Renal pelvis (tissue), 4 donors: Measurements from ENCODE around the gene ZNF319. TPM values are rescaled to one million over a fixed set of nuclear protein-coding genes. Genes with fewer than 3 reads are reported as not detected.

Source experiments
- DNase-seq: peaks from one replicate; pipeline ENCODE4 v3.0.0-alpha.2; 2013
- polyA plus RNA-seq, 3 donors: library from polyadenylated mRNA; unstranded; fragments of 120-200 nt; gene quantifications; one replicate each; pipeline ENCODE4 v1.2.1, GENCODE V29; 2013; ENCODE audit not compliant: insufficient read length in 3 of 3

Gene ZNF319
- polyA plus RNA-seq, 3 donors = 11.3 to 13.2 (median 12.6) TPM

- no peak for DNase-seq
Measured at GRCh38 chr16:57999366-57999970, 1.0 kb downstream of the ZNF319 start.

- no peak for DNase-seq
Measured at GRCh38 chr16:57998992-57999365, 1.5 kb downstream of the ZNF319 start.

GRCh38 chr16:57998486-57998885 lies 2.0 kb downstream of the ZNF319 start:
- DNase-seq = no peak

GRCh38 chr16:57997528-57998265 lies 2.8 kb downstream of the ZNF319 start:
- DNase-seq = no peak

GRCh38 chr16:57997176-57997527 lies 3.3 kb downstream of the ZNF319 start:
- DNase-seq = no peak

DNA sequence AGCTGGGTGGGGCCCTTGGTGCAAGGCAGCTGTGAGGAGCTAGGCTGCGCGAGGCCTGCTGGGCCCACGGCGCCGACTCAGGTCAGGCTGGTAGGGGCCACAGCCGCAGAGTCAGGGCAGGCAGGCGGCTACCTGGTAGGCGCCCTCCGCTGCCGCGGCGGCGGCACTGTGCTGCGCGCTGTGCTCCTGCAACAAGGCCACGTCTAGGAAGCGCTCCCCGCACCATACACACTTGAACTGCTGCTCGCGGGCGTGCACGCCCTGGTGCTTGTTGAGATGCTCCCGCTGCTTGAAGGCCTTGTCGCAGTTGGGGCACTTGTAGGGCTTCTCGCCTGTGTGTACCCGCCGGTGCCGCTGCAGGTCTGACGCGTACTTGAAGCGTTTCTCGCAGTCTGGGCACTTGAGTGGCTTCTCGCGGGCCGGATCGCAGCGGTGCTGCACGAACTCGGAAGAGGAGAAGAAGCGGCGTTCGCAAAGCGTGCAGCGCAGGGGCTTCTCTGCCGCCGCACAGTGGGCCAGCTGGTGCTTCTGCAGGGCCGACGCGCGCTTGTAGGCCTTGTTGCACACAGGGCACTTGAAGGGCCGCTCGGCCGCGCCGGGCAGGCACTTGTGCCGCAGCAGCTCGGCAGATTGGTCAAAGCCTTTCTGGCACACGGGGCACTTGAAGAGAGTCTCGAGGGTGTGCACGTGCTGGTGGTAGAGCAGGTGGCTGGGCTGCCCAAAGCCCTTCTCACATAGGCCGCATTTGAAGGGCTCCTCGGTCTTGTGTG lies 3.9 kb downstream of the ZNF319 start:
- DNase-seq = no peak

DNA sequence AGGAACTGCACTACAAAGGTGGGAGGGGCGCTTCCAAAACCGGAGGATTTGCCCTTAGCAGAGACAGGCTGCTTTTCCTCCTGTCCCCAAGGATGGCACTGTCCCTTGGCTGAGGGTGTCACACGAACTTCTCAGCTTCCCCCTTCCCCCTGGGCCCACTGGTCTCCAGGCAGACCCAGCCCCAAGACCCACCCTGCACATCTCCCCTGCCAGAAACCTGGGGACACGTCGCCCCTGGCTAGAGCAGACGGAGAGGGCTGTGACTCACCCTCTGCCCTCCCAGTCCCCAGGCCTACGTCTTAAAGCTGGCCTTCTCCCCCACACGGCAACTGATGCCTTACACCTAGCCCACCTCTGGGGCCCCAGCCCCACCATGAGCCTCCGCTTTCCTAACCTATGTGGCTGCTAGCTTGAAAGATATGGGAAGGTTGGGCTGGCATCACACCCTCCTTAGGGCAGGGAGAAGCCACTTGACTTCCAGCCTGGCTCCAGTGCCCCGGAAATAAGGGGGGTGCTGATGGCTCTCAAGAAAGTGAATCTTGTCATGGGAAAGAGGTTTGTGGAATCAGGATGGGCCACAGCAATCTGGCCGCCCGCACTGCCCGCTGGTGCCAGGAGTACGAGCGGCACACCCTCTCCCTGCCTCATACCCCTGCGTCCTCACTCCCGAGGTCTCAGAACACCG lies 4.6 kb downstream of the ZNF319 start:
- DNase-seq = no peak

GRCh38 chr16:57994778-57995177 lies 5.7 kb downstream of the ZNF319 start:
- DNase-seq = no peak

GRCh38 chr16:57994361-57994760 lies 6.1 kb downstream of the ZNF319 start:
- DNase-seq = no peak

DNA sequence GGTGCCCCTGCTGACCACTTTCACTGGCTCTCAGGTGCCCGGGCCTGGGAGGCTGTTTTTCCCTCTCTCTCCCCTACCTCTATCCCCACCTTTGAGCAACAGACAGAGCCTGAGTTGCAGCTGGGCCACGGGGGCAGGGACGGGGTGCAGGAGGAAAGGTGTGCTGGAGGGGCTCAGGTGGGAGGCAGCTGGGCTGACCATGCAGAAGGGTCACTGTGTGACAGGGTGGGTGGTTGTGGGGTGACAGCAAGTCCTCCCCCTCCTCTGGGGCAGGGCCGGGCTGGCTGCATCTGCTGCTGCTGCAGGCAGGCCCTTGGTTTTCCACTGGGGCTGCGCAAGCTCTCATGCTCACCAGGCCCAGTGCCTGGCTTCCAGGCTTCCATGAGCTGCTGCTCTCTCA lies 6.6 kb downstream of the ZNF319 start:
- no peak for DNase-seq

DNA sequence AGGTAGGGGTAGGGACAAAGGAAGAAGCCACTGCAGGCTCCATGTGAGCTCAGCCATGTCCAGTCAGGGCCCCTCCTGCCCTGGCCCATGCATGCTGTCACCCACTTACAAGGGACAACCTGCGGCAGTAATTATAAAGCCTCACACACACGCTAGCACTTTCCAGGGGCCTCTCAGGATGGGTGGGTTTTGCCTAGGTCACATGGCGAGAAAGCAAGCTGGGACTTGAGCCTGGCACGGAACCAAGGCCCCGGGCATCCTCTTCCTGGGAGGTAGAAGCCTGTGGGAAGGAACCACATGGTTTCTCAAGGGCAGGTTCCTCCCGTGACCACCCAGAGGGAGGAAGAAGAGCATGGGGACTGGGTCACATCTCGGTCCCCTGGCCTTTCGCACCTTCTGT lies 7.0 kb downstream of the ZNF319 start:
- DNase-seq = no peak

- no peak for DNase-seq
Measured at GRCh38 chr16:57992084-57992483, 8.4 kb downstream of the ZNF319 start.

DNA sequence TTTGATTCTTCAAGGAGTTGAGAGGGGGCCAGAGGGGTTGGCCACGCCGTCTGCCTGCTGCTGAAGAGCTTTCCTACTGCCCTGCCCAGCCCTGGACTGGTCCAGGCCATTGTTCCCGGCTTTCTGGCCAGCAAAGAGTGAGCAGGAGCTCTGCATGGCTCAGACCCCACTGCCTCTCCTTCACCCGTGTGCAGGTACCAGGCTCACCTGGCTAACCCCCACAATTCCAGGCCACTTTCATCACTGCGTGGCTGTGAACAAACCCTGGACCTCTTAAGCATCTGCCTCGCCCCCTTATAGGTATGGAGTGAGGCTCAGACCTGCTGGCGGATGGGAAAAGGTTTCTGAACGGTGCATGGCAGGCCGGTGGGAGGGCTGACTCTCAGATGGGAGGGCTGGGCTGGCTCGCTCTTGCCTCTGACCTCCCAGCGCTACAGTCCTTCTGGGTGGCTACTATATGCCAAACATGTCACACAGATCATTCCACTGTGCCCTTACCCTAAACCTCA lies 8.9 kb downstream of the ZNF319 start:
- no peak for DNase-seq

DNA sequence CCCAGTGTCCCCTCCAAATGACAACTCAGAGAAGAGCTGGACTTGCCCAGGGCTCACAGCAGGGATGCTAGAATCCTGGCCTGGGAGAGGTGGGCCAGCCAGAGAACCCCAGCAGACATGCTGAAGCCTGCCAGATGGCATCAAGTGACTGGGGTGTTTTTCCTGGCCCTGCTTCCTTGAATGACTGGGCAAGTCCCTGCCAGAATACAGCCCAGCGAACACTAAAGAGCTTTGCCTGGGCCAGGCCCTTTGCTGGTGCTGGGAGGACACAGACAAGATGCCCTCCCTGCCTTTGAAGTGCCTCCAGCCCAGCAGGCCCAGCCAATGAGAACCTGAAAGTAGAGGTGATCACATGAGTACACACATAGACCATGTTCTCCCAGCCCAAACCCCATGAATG lies 11.5 kb downstream of the ZNF319 start:
- DNase-seq = no peak

GRCh38 chr16:57987441-57988177 lies 12.9 kb downstream of the ZNF319 start:
- DNase-seq = no peak

- DNase-seq = no peak
Measured at GRCh38 chr16:57986196-57986595, 14.3 kb downstream of the ZNF319 start.

DNA sequence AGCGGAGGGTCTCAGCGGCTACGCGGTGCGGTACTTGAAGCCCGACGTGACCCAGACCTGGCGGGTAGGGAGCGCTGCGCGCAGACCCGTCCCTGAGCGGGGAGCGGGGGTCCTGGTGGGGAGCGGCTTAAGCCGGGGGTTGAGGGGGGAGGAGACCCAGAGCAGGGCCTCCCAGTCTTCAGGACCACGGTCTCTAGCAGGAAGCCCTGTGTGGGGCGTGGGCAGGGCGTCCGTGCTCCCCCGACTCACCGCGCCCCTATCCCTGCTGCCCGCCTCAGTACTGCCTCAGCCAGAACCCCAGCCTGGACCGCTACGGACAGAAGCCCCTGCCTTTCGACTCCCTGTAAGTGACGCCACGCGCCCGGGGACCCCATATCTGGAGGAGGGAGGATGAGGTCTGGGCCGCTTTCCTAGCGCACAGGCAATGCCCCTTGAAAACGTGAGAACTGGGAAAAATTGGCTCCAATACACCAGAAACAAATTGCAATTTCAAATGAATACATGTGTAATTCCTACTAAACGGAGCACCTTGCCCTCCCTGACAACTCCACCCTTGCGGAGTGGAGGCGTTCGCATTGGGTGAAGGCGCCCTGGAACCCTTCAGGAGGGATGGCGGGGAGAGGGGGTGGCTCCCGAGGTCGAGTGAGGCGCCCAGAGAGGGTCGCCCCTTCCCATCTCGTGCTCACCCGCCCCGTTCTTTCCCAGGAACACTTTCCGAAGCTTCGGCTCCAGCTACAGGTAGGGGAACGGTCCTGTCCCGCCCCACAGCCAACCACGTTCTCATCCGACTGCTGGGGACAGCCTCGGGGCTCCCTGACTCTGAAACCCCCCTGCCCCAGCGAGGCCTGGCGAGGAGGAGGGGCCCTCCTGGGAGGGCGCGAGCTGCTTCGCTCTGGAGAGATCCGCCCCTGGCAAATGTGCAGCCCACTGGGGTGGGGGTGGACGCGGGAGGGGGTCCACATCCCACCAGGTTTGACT lies 15.0 kb downstream of the ZNF319 start:
- DNase-seq = peak; percentile 26

DNA sequence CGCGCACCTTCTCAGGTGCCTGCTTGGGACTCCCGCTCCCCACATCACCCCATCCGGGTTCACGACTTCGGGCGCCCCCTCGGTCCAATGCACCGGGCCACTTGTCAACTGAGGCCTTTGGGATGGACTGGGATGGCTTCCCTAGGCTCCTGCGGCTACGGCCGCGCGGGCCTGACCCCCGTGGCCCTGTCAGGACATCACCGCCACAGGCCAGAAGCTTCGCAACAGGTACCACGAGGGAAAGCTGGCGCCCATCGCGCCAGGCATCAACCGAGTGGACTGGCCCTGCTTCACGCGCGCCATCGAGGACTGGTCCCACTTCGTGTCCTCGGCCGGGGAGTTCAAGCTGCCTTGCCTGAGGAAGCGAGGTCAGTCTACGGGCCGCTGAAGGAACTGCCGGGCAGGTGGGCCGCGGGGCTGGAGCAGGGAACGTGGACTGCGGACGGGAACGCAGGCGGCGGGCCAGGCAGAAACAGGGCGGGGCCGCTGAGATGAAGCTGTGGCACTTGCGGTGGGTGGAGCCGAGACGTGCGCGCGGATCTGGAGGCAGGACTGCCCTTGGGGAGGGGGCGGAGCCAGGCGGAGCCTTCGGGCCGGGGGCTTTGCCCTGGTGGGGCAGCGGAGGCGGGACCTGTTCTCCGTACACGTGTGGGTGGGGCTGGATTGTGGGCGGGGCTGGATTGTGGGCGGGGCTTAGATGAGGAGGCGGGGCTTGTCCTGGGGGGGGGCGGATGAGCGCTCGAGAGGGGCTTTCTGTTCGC lies 15.8 kb downstream of the ZNF319 start:
- DNase-seq = peak; percentile 83

GRCh38 chr16:57982385-57982784 lies 18.1 kb downstream of the ZNF319 start:
- no peak for DNase-seq

GRCh38 chr16:57981636-57982035 lies 18.8 kb downstream of the ZNF319 start:
- DNase-seq = no peak
